ENCODE results near the gene TGFB2. TPM values are rescaled to one million over a fixed set of nuclear protein-coding genes. Genes with fewer than 3 reads are reported as not detected.
A peak's percentile ranks its signal among the peaks of the same experiment; 100 is the strongest.

The TGFB2 gene
- polyA plus RNA-seq, 1 experiment: 4.8 TPM

- H3K36me3 ChIP-seq (ENCODE audit: control insufficient read depth, insufficient read depth, low read length): no peaks in the 10 kb centered on the region; the same call in 1 of the 2 replicates
- DNase-seq (ENCODE audit: low read depth): no peak
- no peaks in the 10 kb centered on the region for H3K27me3 ChIP-seq (ENCODE audit: control insufficient read depth, insufficient read depth, low read length)
- CTCF ChIA-PET: interaction anchor here (1.6 to 1.7 kb wide), 2 partner anchors 8 to 31 kb away, joined by 5 read pairs; no protein-coding TSS in a partner anchor
- POLR2A ChIA-PET: no interaction called here
- no peak overlapping the region for H3K4me3 ChIP-seq (ENCODE audit: low read depth, low read length)
- TF ChIP-seq, protein P1, sequence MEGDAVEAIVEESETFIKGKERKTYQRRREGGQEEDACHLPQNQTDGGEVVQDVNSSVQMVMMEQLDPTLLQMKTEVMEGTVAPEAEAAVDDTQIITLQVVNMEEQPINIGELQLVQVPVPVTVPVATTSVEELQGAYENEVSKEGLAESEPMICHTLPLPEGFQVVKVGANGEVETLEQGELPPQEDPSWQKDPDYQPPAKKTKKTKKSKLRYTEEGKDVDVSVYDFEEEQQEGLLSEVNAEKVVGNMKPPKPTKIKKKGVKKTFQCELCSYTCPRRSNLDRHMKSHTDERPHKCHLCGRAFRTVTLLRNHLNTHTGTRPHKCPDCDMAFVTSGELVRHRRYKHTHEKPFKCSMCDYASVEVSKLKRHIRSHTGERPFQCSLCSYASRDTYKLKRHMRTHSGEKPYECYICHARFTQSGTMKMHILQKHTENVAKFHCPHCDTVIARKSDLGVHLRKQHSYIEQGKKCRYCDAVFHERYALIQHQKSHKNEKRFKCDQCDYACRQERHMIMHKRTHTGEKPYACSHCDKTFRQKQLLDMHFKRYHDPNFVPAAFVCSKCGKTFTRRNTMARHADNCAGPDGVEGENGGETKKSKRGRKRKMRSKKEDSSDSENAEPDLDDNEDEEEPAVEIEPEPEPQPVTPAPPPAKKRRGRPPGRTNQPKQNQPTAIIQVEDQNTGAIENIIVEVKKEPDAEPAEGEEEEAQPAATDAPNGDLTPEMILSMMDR (IDR thresholded peaks at IDR 0.05; ENCODE audit: insufficient read depth, low read depth, low read length): no peak
These were observed 24.8 kb downstream of the TGFB2 start for GRCh38 chr1:218369688-218370511.

GRCh38 chr1:218371927-218372672, 27.0 kb downstream of the TGFB2 start:
- H3K36me3 ChIP-seq (ENCODE audit: control insufficient read depth, insufficient read depth, low read length): no peaks in the 10 kb centered on the region; the same call in 1 of the 2 replicates
- TF ChIP-seq, protein P1 (IDR thresholded peaks at IDR 0.05; ENCODE audit: insufficient read depth, low read depth, low read length): no peak
- DNase-seq (ENCODE audit: low read depth): peak; percentile 52
- H3K27me3 ChIP-seq (ENCODE audit: control insufficient read depth, insufficient read depth, low read length): no peaks in the 10 kb centered on the region
- H3K4me3 ChIP-seq (ENCODE audit: low read depth, low read length): no peak overlapping the region
- ChIA-PET CTCF (interaction anchor here (0.6 to 1.1 kb wide), 3 partner anchors 39 to 1607 kb away, joined by 3 to 4 read pairs (median 4); no protein-coding TSS in a partner anchor), POLR2A (no interaction called here)

- H3K27me3 ChIP-seq (ENCODE audit: control insufficient read depth, insufficient read depth, low read length): no peaks in the 10 kb centered on the region
- H3K36me3 ChIP-seq (ENCODE audit: control insufficient read depth, insufficient read depth, low read length): no peaks in the 10 kb centered on the region
- DNase-seq (ENCODE audit: low read depth): no peak
- TF ChIP-seq, protein P1 (IDR thresholded peaks at IDR 0.05; ENCODE audit: insufficient read depth, low read depth, low read length): no peak
- ChIA-PET POLR2A (no interaction called here), CTCF (no interaction called here)
- no peak overlapping the region for H3K4me3 ChIP-seq (ENCODE audit: low read depth, low read length)
These were observed 29.5 kb downstream of the TGFB2 start for GRCh38 chr1:218374401-218375353.

DNA sequence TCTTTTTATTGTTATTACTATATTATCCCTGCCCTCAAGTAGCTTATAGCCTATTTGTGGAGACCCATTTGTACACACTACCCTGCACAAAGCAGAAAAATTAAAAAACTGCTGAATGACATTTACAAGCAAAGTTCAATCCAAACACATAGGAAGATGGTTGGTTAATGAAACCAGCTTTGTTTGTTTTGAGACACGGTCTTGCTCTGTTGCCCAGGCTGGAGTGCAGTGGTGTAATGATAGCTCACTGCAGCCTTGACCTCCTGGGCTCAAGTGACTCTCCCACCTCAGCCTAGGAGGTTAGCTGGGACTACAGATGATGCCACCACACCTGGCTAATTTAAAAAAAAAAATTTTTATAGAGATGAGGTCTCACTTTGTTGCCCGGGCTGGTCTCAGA, 31.6 kb downstream of the TGFB2 start:
- TF ChIP-seq, protein P1 (IDR thresholded peaks at IDR 0.05; ENCODE audit: insufficient read depth, low read depth, low read length): no peak
- POLR2A ChIA-PET: interaction anchor here (0.6 to 0.8 kb wide), 2 partner anchors 103 to 147 kb away, joined by 3 to 4 read pairs; no protein-coding TSS in a partner anchor
- no peak for DNase-seq (ENCODE audit: low read depth)
- CTCF ChIA-PET: interaction anchor here (0.5 to 1.8 kb wide), 7 partner anchors 16 to 213 kb away, joined by 3 to 4 read pairs (median 3); no protein-coding TSS in a partner anchor
- no peak overlapping the region for H3K4me3 ChIP-seq (ENCODE audit: low read depth, low read length)
- no peaks in the 10 kb centered on the region for H3K36me3 ChIP-seq (ENCODE audit: control insufficient read depth, insufficient read depth, low read length)
- no peaks in the 10 kb centered on the region for H3K27me3 ChIP-seq (ENCODE audit: control insufficient read depth, insufficient read depth, low read length)

Data from BJ (cell line).